GM18498 (cell line): ENCODE results near the gene CPE.
A peak's percentile ranks its signal among the peaks of the same experiment; 100 is the strongest.

Experiments used
- ATAC-seq: cut with Tn5 transposase; IDR thresholded peaks from one replicate; pipeline ENCODE4 v1.9.1; 2021; ENCODE audit warnings: mild to moderate bottlenecking, moderate library complexity; ENCODE audit not compliant: unreplicated experiment

CPE gene

GRCh38 chr4:165364452-165365080 is 14.2 kb upstream of the CPE start:
- ATAC-seq, result no peak

- ATAC-seq, result no peak
Observed at GRCh38 chr4:165367040-165367439, 11.8 kb upstream of the CPE start.

- ATAC-seq, result no peak
Observed at GRCh38 chr4:165368114-165368513, 10.7 kb upstream of the CPE start.

DNA sequence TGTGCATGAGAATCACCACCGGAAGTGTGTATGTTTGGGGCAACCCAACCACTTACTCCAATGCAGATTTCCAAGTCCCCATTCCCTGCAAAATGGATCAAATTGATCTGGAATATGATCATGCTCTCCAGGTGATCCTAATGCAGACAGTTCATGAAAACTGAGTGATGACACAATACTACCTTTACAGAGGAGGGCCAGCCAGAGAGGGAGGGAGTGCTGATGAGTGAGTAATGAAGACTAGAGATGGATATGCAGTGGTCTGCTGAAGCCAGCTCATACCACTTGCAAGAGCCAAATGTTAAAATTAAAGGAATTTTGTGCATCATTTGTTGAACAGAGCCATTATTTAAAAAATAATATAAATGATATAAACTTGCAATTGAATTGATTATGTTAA is 10.2 kb upstream of the CPE start:
- no peak for ATAC-seq

GRCh38 chr4:165369522-165369921 is 9.3 kb upstream of the CPE start:
- no peak for ATAC-seq

DNA sequence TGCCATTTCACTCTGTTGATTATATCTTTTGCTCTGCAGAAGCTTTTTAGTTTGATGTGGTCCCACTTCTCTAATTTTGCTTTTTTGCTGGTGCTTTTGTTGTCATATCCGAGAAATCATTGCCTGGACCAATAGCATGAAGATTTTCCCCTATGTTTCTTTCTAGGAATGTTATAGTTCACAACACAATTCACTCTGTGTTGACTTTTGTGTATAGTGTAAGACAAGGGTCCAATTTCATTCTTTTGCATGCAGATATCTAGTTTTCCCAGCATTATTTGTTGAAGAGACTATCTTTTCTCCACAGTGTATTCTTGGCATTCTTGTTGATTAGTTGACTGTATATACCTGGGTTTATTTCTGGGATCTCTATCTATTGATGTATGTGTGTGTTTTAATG is 8.3 kb upstream of the CPE start:
- no peak for ATAC-seq

GRCh38 chr4:165375465-165375864 is 3.3 kb upstream of the CPE start:
- no peak for ATAC-seq

DNA sequence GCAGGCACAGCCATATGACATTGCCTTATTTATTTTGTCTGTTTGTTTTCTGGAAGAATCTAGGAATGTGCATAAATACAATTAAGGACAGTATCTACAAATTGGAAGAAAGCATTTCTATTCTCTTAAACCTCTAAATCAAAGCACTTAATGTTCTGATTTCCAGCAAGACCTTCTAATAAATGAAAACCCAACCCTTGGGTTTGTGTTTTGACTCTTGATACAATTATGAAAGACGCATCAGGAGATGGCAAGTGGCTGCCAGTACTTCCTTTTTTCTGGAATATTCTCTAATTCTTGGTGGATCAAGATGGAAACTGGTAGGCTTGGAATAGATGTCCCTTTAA is 437 bp upstream of the CPE start:
- no peak for ATAC-seq

DNA sequence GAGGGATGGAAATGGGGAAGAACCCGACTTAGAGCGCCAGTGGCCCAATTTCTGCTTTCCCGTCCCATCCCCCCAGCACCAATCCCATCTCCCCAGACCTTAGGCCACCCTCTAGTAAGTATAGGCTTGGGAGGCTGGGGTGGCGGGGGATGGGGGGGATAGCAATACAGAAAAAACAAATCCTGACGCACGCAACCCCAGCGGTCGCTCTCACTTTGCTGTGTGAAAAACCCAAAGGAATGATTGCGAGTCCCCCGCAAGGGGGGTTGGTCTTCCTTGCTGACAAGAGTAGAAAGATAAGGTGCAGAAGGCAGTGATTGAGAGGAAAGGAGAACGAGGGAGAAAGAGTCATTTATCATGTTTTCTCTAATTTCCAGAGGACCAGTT is 863 bp downstream of the CPE start:
- no peak for ATAC-seq

DNA sequence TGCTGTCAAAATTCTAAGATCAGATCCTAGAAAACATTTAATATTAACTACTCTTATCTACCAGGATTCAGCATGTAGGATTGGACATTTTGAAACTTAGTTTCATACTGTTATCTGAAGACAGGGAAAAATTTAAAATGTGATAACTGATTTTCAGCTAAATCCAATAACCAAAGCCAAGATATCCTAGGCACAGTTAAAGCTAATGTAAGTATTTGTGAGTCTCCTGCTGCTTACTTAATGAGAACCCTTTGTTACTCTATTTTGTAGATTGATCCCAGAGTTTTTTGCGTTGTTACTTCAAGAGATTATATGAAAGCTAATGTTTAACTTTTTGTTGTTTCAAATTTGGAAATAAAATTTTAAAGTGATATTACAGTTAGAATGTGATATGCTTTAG is 2.0 kb downstream of the CPE start:
- no peak for ATAC-seq

GRCh38 chr4:165381821-165382373 is 3.1 kb downstream of the CPE start:
- ATAC-seq, result no peak

- no peak for ATAC-seq
Observed at GRCh38 chr4:165382640-165383039, 3.8 kb downstream of the CPE start.

- no peak for ATAC-seq
Observed at GRCh38 chr4:165383591-165384073, 4.8 kb downstream of the CPE start.

DNA sequence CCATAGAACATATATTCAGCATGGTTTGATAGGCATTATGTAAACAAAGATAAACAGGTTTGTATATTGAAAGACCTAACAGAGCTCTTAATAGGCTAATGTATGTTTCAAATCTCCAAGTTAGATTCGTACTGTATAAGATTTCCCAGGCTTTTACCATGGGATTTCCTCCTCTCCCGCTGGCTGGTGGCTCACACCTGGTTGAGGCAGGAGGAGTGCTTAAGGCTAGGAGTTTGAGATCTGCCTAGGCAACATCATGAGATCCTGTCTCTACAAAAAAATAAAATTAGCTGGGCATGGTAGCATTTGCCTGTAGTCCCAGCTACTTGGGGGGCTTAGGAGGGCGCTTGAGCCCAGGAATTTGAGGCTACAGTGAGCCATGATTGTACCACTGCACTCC is 5.4 kb downstream of the CPE start:
- ATAC-seq, result no peak

- no peak for ATAC-seq
Observed at GRCh38 chr4:165384598-165384997, 5.8 kb downstream of the CPE start.

DNA sequence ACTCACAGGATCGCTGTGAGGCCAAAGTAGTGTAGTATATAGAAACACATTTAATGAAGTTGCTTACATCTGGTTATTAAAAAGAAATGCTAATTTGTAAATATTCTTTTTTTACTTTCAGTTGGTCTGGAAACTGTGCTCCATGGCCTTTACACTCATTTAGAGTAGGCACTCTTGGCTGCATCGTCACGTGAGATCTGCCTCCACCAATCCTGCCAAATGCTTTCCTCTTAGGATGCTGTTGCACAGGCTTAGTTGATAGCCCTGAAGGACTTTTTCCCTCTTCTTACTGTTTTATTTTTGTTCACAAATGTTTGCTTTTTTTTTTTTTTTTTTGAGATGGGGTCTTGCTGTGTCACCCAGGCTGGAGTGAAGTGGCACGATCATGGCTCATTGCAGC is 6.3 kb downstream of the CPE start:
- ATAC-seq, result no peak

DNA sequence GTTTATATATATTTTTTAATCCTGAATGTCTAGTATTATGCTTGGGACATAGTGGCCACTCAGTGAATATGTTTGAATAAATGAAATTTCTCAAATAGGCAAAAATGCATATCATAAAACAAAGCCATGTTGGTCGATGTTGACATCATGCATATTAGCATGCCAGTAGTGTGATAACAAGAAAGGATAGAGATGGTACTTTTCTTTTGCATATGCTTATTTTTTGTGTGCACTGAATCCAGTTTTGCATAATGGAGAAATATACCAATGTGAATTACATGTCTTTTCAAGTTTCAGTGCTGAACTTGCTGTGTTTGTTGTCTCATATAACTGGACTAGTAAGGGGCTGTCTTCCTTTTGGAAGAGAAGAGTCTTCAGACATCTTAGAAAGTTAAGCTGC is 7.5 kb downstream of the CPE start:
- no peak for ATAC-seq

- no peak for ATAC-seq
Observed at GRCh38 chr4:165388756-165389155, 9.9 kb downstream of the CPE start.

DNA sequence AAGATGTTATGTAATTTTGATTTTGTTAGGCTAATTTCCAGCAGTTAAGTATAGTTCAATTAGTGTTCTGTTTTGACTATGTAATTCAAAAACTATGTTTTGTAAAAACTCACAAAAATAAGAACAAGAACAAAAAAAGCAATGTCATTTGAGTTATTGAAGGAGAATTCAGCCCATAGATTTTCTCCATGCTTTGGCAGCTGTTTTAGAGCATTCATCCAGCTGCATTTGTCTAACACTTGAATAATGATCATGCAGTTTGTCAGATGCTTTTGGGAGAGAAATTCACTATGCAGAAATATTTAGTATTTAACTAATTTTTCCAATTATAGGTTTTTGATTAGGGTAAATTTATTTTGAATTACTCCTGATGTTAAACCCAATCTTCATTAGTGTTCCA is 14.2 kb downstream of the CPE start:
- no peak for ATAC-seq

DNA sequence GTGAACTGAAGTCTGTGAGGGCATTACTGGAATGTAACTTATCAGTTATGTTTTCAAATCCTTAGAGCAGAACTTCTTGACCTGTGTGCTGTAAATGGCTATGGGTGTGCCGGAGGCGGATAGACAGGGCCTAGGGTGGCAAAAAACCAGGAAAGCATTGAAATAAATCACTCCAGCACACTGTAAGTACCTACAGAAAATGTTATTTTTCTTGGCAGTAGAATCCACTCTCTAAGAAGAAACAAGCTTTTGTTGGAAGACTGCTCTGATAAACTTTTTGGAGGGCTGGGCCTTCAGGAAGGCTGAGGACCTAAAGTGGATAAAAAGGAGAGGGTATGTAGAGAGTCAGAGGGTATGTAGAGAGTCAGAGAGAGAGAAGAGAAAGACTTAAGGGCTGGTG is 14.9 kb downstream of the CPE start:
- no peak for ATAC-seq

DNA sequence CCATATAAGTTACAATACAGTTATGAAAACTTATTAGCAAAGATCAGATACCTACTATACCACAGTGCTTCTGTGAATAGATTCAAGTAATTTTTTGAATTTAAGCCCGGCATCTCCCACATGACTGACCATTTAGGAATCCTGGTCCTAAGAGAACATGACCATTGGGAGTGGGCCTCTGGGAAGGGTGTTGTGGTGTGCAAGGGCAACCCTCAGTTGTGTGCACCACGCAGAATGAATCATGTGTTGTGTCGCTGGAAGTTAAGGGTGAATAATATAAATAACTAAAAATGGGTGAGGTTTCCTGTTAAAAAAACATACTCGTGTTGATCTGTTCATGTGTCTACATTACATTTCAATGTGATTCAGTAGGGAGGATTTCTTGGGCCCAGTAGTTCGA is 15.5 kb downstream of the CPE start:
- no peak for ATAC-seq

DNA sequence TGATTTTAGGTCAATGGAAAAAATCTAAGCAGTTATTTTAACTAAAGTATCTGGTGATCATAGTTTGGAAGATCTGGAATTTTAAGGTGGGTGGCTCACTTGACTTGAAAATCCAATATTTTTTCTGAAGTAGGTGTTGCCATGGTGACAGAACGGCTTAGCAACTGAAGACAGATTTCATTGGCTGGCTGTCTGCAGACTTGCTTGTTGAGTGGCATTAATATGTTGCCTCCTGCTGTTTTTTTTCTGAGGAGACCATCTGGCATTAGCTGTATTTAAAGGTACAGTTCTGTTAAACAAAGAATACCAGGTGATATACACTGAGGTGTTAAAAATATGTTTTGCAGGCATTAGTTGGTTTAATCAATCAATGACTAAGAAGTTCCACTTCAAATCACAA is 19.8 kb downstream of the CPE start:
- peak; percentile 58 for ATAC-seq

GRCh38 chr4:165402375-165402774 is 23.6 kb downstream of the CPE start:
- ATAC-seq, result no peak
